IMR-90 (cell line): ENCODE data around the gene ITPKB. TPM values are rescaled to one million over a fixed set of nuclear protein-coding genes. Genes with fewer than 3 reads are reported as not detected.

Experiments
- ATAC-seq: fragments of 200-7000 bp; cut with Tn5 transposase; 2 replicates; pipeline ENCODE4 v1.9.1; 2020; ENCODE audit warnings: low read depth, mild to moderate bottlenecking, moderate library complexity
- BruUV-seq: library from RNA; stranded (reverse); fragments of 400-500 nt; replicated peaks from 2 replicates; lab custom pipeline; 2021; lab: Mats Ljungman, UMichigan
- CTCF ChIA-PET: fragments of 300-600 bp; formaldehyde crosslinking; extraction: SDS; loops from one replicate; lab custom pipeline; 2021; ENCODE audit warnings: antibody characterized with exemption; lab: Yijun Ruan, JAX
- POLR2A ChIA-PET: fragments of 300-600 bp; sonication (Branson Sonifier 250); formaldehyde crosslinking; loops from one replicate; lab custom pipeline; 2022; ENCODE audit warnings: antibody characterized with exemption; ENCODE audit not compliant: unreplicated experiment; lab: Charles Lee
- DNase-seq: peaks from one replicate; pipeline ENCODE4 v3.0.0; 2013
- H2AFZ ChIP-seq: replicated peaks from 2 replicates; pipeline ENCODE3; 2013; ENCODE audit warnings: low read length, mild to moderate bottlenecking; ENCODE audit not compliant: poor library complexity
- H2AK5ac ChIP-seq: 2 replicates; pipeline ENCODE4 v1.6.1; 2013; ENCODE audit warnings: low read depth, low read length, inconsistent platforms
- H2AK9ac ChIP-seq: replicated peaks from 2 replicates; pipeline ENCODE3; 2013; ENCODE audit warnings: mild to moderate bottlenecking, low read depth, low read length, moderate library complexity; ENCODE audit not compliant: poor library complexity
- H2BK120ac ChIP-seq: 2 replicates; pipeline ENCODE4 v1.6.1; 2013; ENCODE audit warnings: low read depth, low read length, inconsistent platforms
- H2BK15ac ChIP-seq: 3 replicates; pipeline ENCODE4 v1.6.1; 2013; ENCODE audit warnings: low read depth, low read length, inconsistent platforms
- H2BK20ac ChIP-seq: 2 replicates; pipeline ENCODE4 v1.6.1; 2013; ENCODE audit warnings: low read depth, mild to moderate bottlenecking, inconsistent platforms, low read length, moderate library complexity
- H2BK5ac ChIP-seq: 2 replicates; pipeline ENCODE4 v1.6.1; 2013; ENCODE audit warnings: mild to moderate bottlenecking, low read depth, low read length, inconsistent platforms; ENCODE audit not compliant: poor library complexity, severe bottlenecking
- H3K14ac ChIP-seq: replicated peaks from 2 replicates; pipeline ENCODE4 v1.6.1; 2013; ENCODE audit warnings: low read depth, low read length, inconsistent platforms
- H3K18ac ChIP-seq: 2 replicates; pipeline ENCODE4 v1.6.1; 2013; ENCODE audit warnings: low read depth, low read length, control low read depth
- H3K23ac ChIP-seq: 2 replicates; pipeline ENCODE4 v1.6.1; 2013; ENCODE audit warnings: low read depth, low read length, inconsistent platforms
- H3K27ac ChIP-seq: 2 replicates; pipeline ENCODE4 v1.5.1; 2013; ENCODE audit warnings: mild to moderate bottlenecking, control low read depth, low read length; ENCODE audit not compliant: insufficient read depth
- H3K27me3 ChIP-seq: 2 replicates; pipeline ENCODE4 v1.6.1; 2013; ENCODE audit warnings: low read length; ENCODE audit not compliant: control insufficient read depth, insufficient read depth
- H3K36me3 ChIP-seq: 2 replicates; pipeline ENCODE4 v1.6.1; 2013; ENCODE audit warnings: low read length, mixed read lengths; ENCODE audit not compliant: control insufficient read depth, insufficient read depth
- H3K4ac ChIP-seq: 2 replicates; pipeline ENCODE4 v1.6.1; 2013; ENCODE audit warnings: low read depth, low read length, inconsistent platforms
- H3K4me1 ChIP-seq: 2 replicates; pipeline ENCODE4 v1.6.1; 2013; ENCODE audit warnings: low read length, mixed read lengths; ENCODE audit not compliant: control insufficient read depth, insufficient read depth
- H3K4me2 ChIP-seq: 2 replicates; pipeline ENCODE4 v1.6.1; 2013; ENCODE audit warnings: low read depth, mild to moderate bottlenecking, control low read depth, low read length, moderate library complexity
- H3K4me3 ChIP-seq: 2 replicates; pipeline ENCODE4 v1.5.1; 2013; ENCODE audit warnings: low read depth, mild to moderate bottlenecking, control low read depth, low read length, moderate library complexity; ENCODE audit not compliant: insufficient read depth
- H3K56ac ChIP-seq: 2 replicates; pipeline ENCODE4 v1.6.1; 2013; ENCODE audit warnings: low read length, inconsistent platforms; ENCODE audit not compliant: insufficient read depth; ENCODE audit errors: extremely low read depth
- H3K79me1 ChIP-seq, 2 experiments: 2 replicates each; pipeline ENCODE4 v1.6.1; 2013; ENCODE audit warnings: low read length in 2 of 2, inconsistent platforms in 1 of 2, low read depth in 1 of 2
- H3K9ac ChIP-seq: 2 replicates; pipeline ENCODE4 v1.6.1; 2013; ENCODE audit warnings: low read depth, low read length, control low read depth
- H3K9me1 ChIP-seq: 2 replicates; pipeline ENCODE4 v1.6.1; 2013; ENCODE audit warnings: low read length, inconsistent platforms; ENCODE audit not compliant: insufficient read depth
- H3K9me3 ChIP-seq: 2 replicates; pipeline ENCODE4 v1.6.1; 2013; ENCODE audit warnings: low read length; ENCODE audit not compliant: control insufficient read depth, insufficient read depth
- H4K20me1 ChIP-seq: 2 replicates; pipeline ENCODE4 v1.6.1; 2013; ENCODE audit warnings: low read length, inconsistent platforms; ENCODE audit not compliant: insufficient read depth
- H4K5ac ChIP-seq: 2 replicates; pipeline ENCODE4 v1.6.1; 2013; ENCODE audit warnings: mild to moderate bottlenecking, low read depth, low read length, control low read depth
- H4K8ac ChIP-seq, 2 experiments: 2 replicates each; pipeline ENCODE4 v1.6.1; 2013; ENCODE audit warnings: low read depth in 2 of 2, low read length in 2 of 2, control low read depth in 1 of 2, inconsistent platforms in 1 of 2
- H4K91ac ChIP-seq: 2 replicates; pipeline ENCODE4 v1.6.1; 2013; ENCODE audit warnings: low read depth, low read length, inconsistent platforms; ENCODE audit not compliant: insufficient read depth
- BHLHE40 ChIP-seq: fragments of 150-350 bp; IDR thresholded peaks from 2 replicates; pipeline ENCODE4 v1.6.1; 2016; ENCODE audit warnings: mild to moderate bottlenecking, low read depth, low read length
- CEBPB ChIP-seq: IDR thresholded peaks from 2 replicates; pipeline ENCODE4 v1.6.1; 2012; ENCODE audit warnings: low read depth, low read length, improper control_type of control experiment
- CHD1 ChIP-seq: IDR thresholded peaks from 2 replicates; pipeline ENCODE4 v1.6.1; 2012; ENCODE audit warnings: low read depth, low read length, improper control_type of control experiment
- ELK1 ChIP-seq: fragments of 150-350 bp; IDR thresholded peaks from 2 replicates; pipeline ENCODE4 v1.6.1; 2016; ENCODE audit warnings: low read depth, mild to moderate bottlenecking, low read length, moderate library complexity, borderline replicate concordance
- FOS ChIP-seq: fragments of 150-350 bp; IDR thresholded peaks from 2 replicates; pipeline ENCODE4 v1.6.1; 2016; ENCODE audit warnings: low read depth, low read length
- MAFK ChIP-seq: IDR thresholded peaks from 2 replicates; pipeline ENCODE4 v1.6.1; 2012; ENCODE audit warnings: low read depth, low read length, improper control_type of control experiment
- MAZ ChIP-seq: IDR thresholded peaks from 2 replicates; pipeline ENCODE4 v1.6.1; 2012; ENCODE audit warnings: low read depth, mild to moderate bottlenecking, low read length, improper control_type of control experiment, moderate library complexity, borderline replicate concordance
- MXI1 ChIP-seq: IDR thresholded peaks from 2 replicates; pipeline ENCODE4 v1.6.1; 2012; ENCODE audit warnings: low read depth, mild to moderate bottlenecking, low read length, moderate library complexity, borderline replicate concordance
- NFE2L2 ChIP-seq: fragments of 150-350 bp; IDR thresholded peaks from 2 replicates; pipeline ENCODE4 v1.6.1; 2016; ENCODE audit warnings: low read depth, mild to moderate bottlenecking, low read length
- POLR2A ChIP-seq: IDR thresholded peaks from 2 replicates; pipeline ENCODE4 v1.6.1; 2012; ENCODE audit warnings: mild to moderate bottlenecking, low read depth, low read length
- RAD21 ChIP-seq: IDR thresholded peaks from 2 replicates; pipeline ENCODE4 v1.6.1; 2012; ENCODE audit warnings: low read length, improper control_type of control experiment
- RCOR1 ChIP-seq: IDR thresholded peaks from 2 replicates; pipeline ENCODE4 v1.6.1; 2012; ENCODE audit warnings: mild to moderate bottlenecking, low read length, improper control_type of control experiment; ENCODE audit not compliant: insufficient replicate concordance
- RFX5 ChIP-seq: IDR thresholded peaks from 2 replicates; pipeline ENCODE4 v1.8.0; 2012; ENCODE audit warnings: low read depth, mild to moderate bottlenecking, low read length, moderate library complexity
- SMC3 ChIP-seq: fragments of 150-350 bp; IDR thresholded peaks from 2 replicates; pipeline ENCODE4 v1.6.1; 2016; ENCODE audit warnings: low read depth, mild to moderate bottlenecking, antibody characterized with exemption, low read length, moderate library complexity
- WGBS, 2 experiments: methylation state at CpG; one replicate each; pipeline versions ENCODE4 v1.1.5 to v1.1.7; 2013; ENCODE audit warnings: missing lambda C conversion rate in 2 of 2; ENCODE audit not compliant: insufficient read length in 1 of 2; ENCODE audit errors: extremely low coverage in 2 of 2; 5-methylcytosine and 5-hydroxymethylcytosine counted together
- dilution Hi-C: fragments of 300-500 bp; cut with HindIII; formaldehyde crosslinking; loops from one replicate; pipeline ENCODE4 v1.14.3; 2018; ENCODE audit warnings: low sequenced_read_pairs; ENCODE audit not compliant: unreplicated experiment
- in situ Hi-C: fragments of 300-500 bp; cut with MboI; formaldehyde crosslinking; loops from 3 replicates; pipeline ENCODE4 v1.14.3; 2019; ENCODE audit warnings: low sequenced_read_pairs, inconsistent platforms, mixed read lengths
- intact Hi-C: fragments of 100-400 bp; cut with micrococcal nuclease; formaldehyde crosslinking; loops from 2 replicates; pipeline ENCODE4 v1.10.0; 2022
- polyA plus RNA-seq, 3 experiments: library from polyadenylated mRNA; depleted of rRNA; stranded (reverse); fragments of >200 nt; gene quantifications; 2 replicates each; pipeline ENCODE4 v1.2.3, GENCODE V29; 2012; ENCODE audit warnings: low replicate concordance in 1 of 3
- total RNA-seq: library from RNA; depleted of rRNA; stranded (reverse); fragments of >200 nt; gene quantifications from 2 replicates; pipeline ENCODE4 v1.2.3, GENCODE V29; 2012
- TF ChIP-seq, protein P1 (sequence below): conservative IDR thresholded peaks from 2 replicates; pipeline ENCODE4 v1.5.1; 2012; ENCODE audit warnings: mild to moderate bottlenecking, low read depth, low read length, improper control_type of control experiment
- TF ChIP-seq, protein P2 (sequence below): fragments of 150-350 bp; IDR thresholded peaks from 2 replicates; pipeline ENCODE4 v1.6.1; 2017; ENCODE audit warnings: mild to moderate bottlenecking, antibody characterized with exemption, low read length, low read depth

The ITPKB gene
- total and polyA plus RNA-seq, 2 of the 4 experiments (the other 2 are of a cell fraction), result 0.72 to 1.4 TPM

- DNase-seq (no peak), ATAC-seq (no peak)
- H4K20me1 ChIP-seq, result no peaks in the 10 kb centered on the region
- H3K56ac ChIP-seq, result no peak overlapping the region
- H2BK20ac ChIP-seq, result no peak overlapping the region
- no peaks in the 10 kb centered on the region for H3K4me1 ChIP-seq
- no peak overlapping the region for H3K4ac ChIP-seq
- H3K9me3 ChIP-seq, result no peaks in the 10 kb centered on the region
- in situ Hi-C loops (no loop called here), intact Hi-C loops (no loop called here), dilution Hi-C loops (no loop called here)
- H3K14ac ChIP-seq, result no peak overlapping the region
- POLR2A ChIA-PET, result no interaction called here
- H2BK5ac ChIP-seq, result no peak overlapping the region
- no peak overlapping the region for H3K23ac ChIP-seq
- no peaks in the 10 kb centered on the region for H3K9me1 ChIP-seq
- no peak overlapping the region for H2BK120ac ChIP-seq
- H3K36me3 ChIP-seq, result no peaks in the 10 kb centered on the region
- CTCF ChIA-PET, result no interaction called here
- no CpG with 5 or more reads among the region's 7 CpGs for WGBS, 2 experiments
- no peak overlapping the region for H2AK5ac ChIP-seq
- H3K4me2 ChIP-seq, result no peak overlapping the region
- H3K27ac ChIP-seq, result no peak overlapping the region
- H3K9ac ChIP-seq, result no peak overlapping the region
- H3K79me1 ChIP-seq, result no peaks in the 10 kb centered on the region
- TF ChIP-seq MAZ (no peak), RFX5 (no peak), RAD21 (no peak), NFE2L2 (no peak), MAFK (no peak), POLR2A (no peak), SMC3 (no peak), CEBPB (no peak), MXI1 (no peak), RCOR1 (no peak), CHD1 (no peak), BHLHE40 (no peak), FOS (no peak), ELK1 (no peak)
- TF ChIP-seq, protein P1, sequence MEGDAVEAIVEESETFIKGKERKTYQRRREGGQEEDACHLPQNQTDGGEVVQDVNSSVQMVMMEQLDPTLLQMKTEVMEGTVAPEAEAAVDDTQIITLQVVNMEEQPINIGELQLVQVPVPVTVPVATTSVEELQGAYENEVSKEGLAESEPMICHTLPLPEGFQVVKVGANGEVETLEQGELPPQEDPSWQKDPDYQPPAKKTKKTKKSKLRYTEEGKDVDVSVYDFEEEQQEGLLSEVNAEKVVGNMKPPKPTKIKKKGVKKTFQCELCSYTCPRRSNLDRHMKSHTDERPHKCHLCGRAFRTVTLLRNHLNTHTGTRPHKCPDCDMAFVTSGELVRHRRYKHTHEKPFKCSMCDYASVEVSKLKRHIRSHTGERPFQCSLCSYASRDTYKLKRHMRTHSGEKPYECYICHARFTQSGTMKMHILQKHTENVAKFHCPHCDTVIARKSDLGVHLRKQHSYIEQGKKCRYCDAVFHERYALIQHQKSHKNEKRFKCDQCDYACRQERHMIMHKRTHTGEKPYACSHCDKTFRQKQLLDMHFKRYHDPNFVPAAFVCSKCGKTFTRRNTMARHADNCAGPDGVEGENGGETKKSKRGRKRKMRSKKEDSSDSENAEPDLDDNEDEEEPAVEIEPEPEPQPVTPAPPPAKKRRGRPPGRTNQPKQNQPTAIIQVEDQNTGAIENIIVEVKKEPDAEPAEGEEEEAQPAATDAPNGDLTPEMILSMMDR, result no peak
- TF ChIP-seq, protein P2, sequence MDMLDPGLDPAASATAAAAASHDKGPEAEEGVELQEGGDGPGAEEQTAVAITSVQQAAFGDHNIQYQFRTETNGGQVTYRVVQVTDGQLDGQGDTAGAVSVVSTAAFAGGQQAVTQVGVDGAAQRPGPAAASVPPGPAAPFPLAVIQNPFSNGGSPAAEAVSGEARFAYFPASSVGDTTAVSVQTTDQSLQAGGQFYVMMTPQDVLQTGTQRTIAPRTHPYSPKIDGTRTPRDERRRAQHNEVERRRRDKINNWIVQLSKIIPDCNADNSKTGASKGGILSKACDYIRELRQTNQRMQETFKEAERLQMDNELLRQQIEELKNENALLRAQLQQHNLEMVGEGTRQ, result no peak
- H2AFZ ChIP-seq, result no peak overlapping the region
- H4K5ac ChIP-seq, result no peak overlapping the region
- peaks cover 15% of the 10 kb centered on the region for H3K27me3 ChIP-seq
- no peak overlapping the region for H4K91ac ChIP-seq
- no peak overlapping the region for H2AK9ac ChIP-seq
- H4K8ac ChIP-seq, result no peak overlapping the region
- no peak overlapping the region for H3K18ac ChIP-seq
- no peak overlapping the region for H3K4me3 ChIP-seq
- no peak overlapping the region for H2BK15ac ChIP-seq
- no TSS peak for BruUV-seq
These were observed 48.6 kb upstream of the ITPKB start for GRCh38 chr1:226787638-226788037.
